ENCODE data around the gene OR9A4. TPM values are rescaled to one million over a fixed set of nuclear protein-coding genes. Genes with fewer than 3 reads are reported as not detected.

The OR9A4 gene
- total and polyA plus RNA-seq, 2 experiments from 2014 or later: not detected

DNA sequence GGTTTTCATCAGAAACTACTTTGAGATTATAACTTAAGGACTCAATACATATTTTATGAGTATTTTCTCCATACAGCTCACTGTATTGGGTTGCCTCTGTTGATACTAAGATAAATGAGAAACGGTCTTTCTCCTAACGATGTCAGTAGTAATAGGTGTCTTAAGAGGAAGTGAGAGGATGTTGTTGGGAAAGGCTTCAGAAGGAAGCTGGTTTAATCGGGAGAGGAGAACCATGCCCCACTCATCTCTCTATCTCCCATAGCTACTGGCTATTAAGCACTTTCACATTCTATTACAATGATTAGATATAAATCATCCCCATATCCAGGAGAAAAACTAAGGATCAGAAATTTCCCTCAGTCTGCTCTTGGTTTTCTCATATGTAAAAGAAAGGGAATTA lies 28.6 kb downstream of the OR9A4 start:
- Histone ChIP-seq H3K27ac (no peak overlapping the region), H3K9me3 (ENCODE audit: low read depth) (no peaks in the 10 kb centered on the region), H3K36me3 (no peaks in the 10 kb centered on the region), H3K4me3 (no peak overlapping the region), H3K4me1 (ENCODE audit: low read depth) (no peaks in the 10 kb centered on the region), H3K27me3 (no peaks in the 10 kb centered on the region)
- TF ChIP-seq, protein P1, sequence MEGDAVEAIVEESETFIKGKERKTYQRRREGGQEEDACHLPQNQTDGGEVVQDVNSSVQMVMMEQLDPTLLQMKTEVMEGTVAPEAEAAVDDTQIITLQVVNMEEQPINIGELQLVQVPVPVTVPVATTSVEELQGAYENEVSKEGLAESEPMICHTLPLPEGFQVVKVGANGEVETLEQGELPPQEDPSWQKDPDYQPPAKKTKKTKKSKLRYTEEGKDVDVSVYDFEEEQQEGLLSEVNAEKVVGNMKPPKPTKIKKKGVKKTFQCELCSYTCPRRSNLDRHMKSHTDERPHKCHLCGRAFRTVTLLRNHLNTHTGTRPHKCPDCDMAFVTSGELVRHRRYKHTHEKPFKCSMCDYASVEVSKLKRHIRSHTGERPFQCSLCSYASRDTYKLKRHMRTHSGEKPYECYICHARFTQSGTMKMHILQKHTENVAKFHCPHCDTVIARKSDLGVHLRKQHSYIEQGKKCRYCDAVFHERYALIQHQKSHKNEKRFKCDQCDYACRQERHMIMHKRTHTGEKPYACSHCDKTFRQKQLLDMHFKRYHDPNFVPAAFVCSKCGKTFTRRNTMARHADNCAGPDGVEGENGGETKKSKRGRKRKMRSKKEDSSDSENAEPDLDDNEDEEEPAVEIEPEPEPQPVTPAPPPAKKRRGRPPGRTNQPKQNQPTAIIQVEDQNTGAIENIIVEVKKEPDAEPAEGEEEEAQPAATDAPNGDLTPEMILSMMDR (IDR thresholded peaks at IDR 0.05; ENCODE audit: low read depth, low read length): no peak
- DNase-seq (ENCODE audit: low read depth in 1 of 2, low spot score in 1 of 2): no peak

DNA sequence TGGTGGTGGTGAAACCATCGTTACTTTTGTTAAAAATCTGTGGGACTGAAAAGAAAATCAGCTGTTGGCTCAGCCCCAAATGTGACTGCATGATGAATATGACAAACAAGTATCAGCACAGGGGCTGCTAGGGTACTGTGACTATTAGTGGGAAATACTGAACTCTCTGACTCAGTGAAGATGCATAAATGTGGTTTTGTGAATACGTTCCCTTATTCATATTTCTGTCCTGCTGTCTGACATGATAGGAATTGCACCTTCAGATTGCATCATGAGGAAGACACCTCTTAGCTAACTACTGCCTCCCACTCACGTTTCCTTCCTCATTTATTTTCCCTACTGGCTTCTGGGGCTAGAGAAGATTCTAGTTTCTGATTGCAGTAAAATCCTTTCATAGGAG lies 29.2 kb downstream of the OR9A4 start:
- Histone ChIP-seq H3K27me3 (no peaks in the 10 kb centered on the region), H3K4me3 (no peak overlapping the region), H3K9me3 (ENCODE audit: low read depth) (no peaks in the 10 kb centered on the region), H3K36me3 (no peaks in the 10 kb centered on the region), H3K27ac (no peak overlapping the region), H3K4me1 (ENCODE audit: low read depth) (no peaks in the 10 kb centered on the region)
- no peak for DNase-seq (ENCODE audit: low read depth in 1 of 2, low spot score in 1 of 2)
- TF ChIP-seq, protein P1 (IDR thresholded peaks at IDR 0.05; ENCODE audit: low read depth, low read length): no peak

DNA sequence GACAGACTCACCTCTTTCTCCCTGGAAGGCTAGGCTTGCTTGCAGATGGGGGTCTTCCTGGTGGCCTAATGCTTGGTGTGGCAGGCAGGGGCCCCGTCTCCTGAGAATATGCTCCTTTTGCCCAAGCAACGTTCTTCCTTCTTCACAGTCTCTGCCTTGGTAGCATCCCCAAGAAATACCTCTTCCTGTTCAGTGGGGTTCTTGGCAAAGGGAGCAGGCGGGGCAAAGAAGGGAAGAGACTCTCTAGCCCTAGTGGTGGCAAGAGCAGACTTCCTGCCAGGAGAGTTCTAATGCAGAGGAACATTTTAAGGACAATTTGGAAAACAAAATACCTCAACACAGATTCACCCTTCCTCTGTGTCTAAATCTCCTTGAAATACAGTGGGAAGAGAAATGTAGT lies 30.6 kb downstream of the OR9A4 start, which contains the start of gene CLEC5A:
Gene CLEC5A (minus strand): TSS at position 179 of the 400 bp plus-strand sequence. CDS start 682 bp downstream, outside the sequence.
- Histone ChIP-seq H3K27me3 (no peaks in the 10 kb centered on the region), H3K4me1 (ENCODE audit: low read depth) (no peaks in the 10 kb centered on the region), H3K36me3 (no peaks in the 10 kb centered on the region), H3K4me3 (no peak within 1 kb of the TSS), H3K27ac (no peak within 1 kb of the TSS), H3K9me3 (ENCODE audit: low read depth) (no peaks in the 10 kb centered on the region)
- no peak for DNase-seq (ENCODE audit: low read depth in 1 of 2, low spot score in 1 of 2)
- TF ChIP-seq, protein P1 (IDR thresholded peaks at IDR 0.05; ENCODE audit: low read depth, low read length): no peak

DNA sequence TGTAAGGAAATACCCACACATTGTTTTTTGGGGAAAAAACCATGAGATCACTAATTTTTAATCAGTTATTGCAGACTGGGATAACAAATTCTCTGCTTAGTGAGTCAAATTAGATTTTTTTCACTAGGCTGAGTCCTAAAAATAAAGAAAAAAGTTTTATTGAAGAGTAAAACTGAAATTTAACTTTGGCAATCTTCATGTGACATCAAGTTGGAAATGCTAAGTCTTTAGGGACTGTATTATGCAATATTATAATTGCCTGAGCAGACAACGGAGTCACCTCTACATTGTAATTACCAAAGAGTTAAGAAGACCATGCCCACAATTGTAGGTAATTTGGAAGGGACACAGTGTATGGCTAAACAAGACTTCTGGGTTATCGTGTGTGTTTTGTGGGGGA lies 32.8 kb downstream of the OR9A4 start:
- no peaks in the 10 kb centered on the region for H3K27me3 ChIP-seq
- DNase-seq (ENCODE audit: low read depth in 1 of 2, low spot score in 1 of 2): no peak
- TF ChIP-seq, protein P1 (IDR thresholded peaks at IDR 0.05; ENCODE audit: low read depth, low read length): no peak
- H3K4me3 ChIP-seq: no peak overlapping the region
- H3K9me3 ChIP-seq (ENCODE audit: low read depth): no peaks in the 10 kb centered on the region
- no peaks in the 10 kb centered on the region for H3K36me3 ChIP-seq
- H3K4me1 ChIP-seq (ENCODE audit: low read depth): no peaks in the 10 kb centered on the region
- no peak overlapping the region for H3K27ac ChIP-seq

DNA sequence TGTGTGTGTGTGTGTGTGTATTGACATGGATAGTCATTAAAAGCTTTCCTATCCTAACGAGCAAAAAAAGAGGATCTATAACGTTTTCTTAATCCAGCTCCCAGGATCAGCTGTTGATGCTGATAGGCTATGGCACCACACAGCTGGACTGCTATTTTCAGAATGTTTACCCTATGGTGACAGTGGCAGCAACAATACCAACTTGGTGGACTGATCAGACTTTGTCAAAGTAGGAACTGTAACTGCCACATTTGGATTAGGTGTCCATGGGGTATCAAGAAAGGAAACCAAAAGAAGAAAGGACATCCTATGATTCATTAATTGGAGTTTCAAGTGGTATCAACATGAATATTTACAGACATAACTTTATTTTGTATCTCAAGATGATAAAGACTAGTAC lies 33.3 kb downstream of the OR9A4 start:
- DNase-seq (ENCODE audit: low read depth in 1 of 2, low spot score in 1 of 2): no peak
- Histone ChIP-seq H3K27ac (no peak overlapping the region), H3K9me3 (ENCODE audit: low read depth) (no peaks in the 10 kb centered on the region), H3K4me3 (no peak overlapping the region), H3K36me3 (no peaks in the 10 kb centered on the region), H3K27me3 (no peaks in the 10 kb centered on the region), H3K4me1 (ENCODE audit: low read depth) (no peaks in the 10 kb centered on the region)
- TF ChIP-seq, protein P1 (IDR thresholded peaks at IDR 0.05; ENCODE audit: low read depth, low read length): no peak

DNA sequence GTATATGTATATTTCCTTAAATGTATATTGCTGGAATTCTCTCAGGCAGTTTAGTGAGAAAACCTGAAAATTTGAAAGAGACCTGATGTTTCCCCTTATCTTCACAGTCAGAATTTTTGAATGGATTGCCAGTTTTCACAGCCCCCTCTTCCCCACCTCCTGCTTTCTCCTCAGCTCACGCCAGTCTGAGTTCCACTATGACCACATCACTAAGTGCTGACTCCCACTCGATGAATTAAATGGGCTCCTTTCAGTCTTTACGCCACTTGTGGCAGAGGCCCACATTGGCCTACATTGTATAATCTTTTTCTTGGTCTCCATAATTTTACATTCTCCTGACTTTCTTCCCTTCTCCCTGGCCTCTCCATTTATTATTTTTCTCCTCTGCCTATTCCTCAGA lies 33.7 kb downstream of the OR9A4 start:
- Histone ChIP-seq H3K27me3 (no peaks in the 10 kb centered on the region), H3K9me3 (ENCODE audit: low read depth) (no peaks in the 10 kb centered on the region), H3K27ac (no peak overlapping the region), H3K4me1 (ENCODE audit: low read depth) (no peaks in the 10 kb centered on the region), H3K36me3 (no peaks in the 10 kb centered on the region), H3K4me3 (no peak overlapping the region)
- no peak for DNase-seq (ENCODE audit: low read depth in 1 of 2, low spot score in 1 of 2)
- TF ChIP-seq, protein P1 (IDR thresholded peaks at IDR 0.05; ENCODE audit: low read depth, low read length): no peak

All from cardiac muscle cell (in vitro differentiated cells and primary cell).